Upper lobe of left lung (tissue), 4 donors: ENCODE results near the gene COL4A6.

Experiments used
- CTCF ChIP-seq, 6 experiments: fragments of 450-650 bp in 4 of 6; fragments of 200-600 bp in 2 of 6; sonication (generic) in 2 of 6; IDR thresholded peaks; one replicate each; pipeline ENCODE4 v1.5.1; 2016 to 2019; ENCODE audit warnings: antibody characterized with exemption in 6 of 6
- EP300 ChIP-seq, 4 donors: sonication (generic); formaldehyde crosslinking; IDR thresholded peaks; one replicate each; pipeline ENCODE4 v1.5.1; 2017; ENCODE audit warnings: antibody characterized with exemption in 4 of 4, control low read depth in 2 of 4
- POLR2A ChIP-seq, 4 donors: fragments of 450-650 bp; IDR thresholded peaks; one replicate each; pipeline ENCODE4 v1.5.1; 2016 to 2017; ENCODE audit warnings: antibody characterized with exemption in 4 of 4, mild to moderate bottlenecking in 2 of 4
- POLR2AphosphoS5 ChIP-seq, 2 donors: sonication (generic); formaldehyde crosslinking; IDR thresholded peaks; one replicate each; pipeline ENCODE4 v1.5.1; 2017; ENCODE audit warnings: antibody characterized with exemption in 2 of 2

- TF ChIP-seq CTCF (IDR thresholded peaks at IDR 0.05) (no peak), EP300 (IDR thresholded peaks at IDR 0.05) (no peak), POLR2A (IDR thresholded peaks at IDR 0.05) (no peak), POLR2AphosphoS5 (IDR thresholded peaks at IDR 0.05) (no peak)
Measured at GRCh38 chrX:108209006-108209554, 229.1 kb downstream of the COL4A6 start.
